Omental fat pad (tissue), 4 donors: ENCODE measurements around the gene BST2. TPM values are rescaled to one million over a fixed set of nuclear protein-coding genes. Genes with fewer than 3 reads are reported as not detected.
A peak's percentile ranks its signal among the peaks of the same experiment; 100 is the strongest.

Source experiments
- ATAC-seq: fragments of 150-250 bp; one replicate; pipeline ENCODE4 v1.9.1; 2016; ENCODE audit warnings: mild to moderate bottlenecking, moderate library complexity; ENCODE audit not compliant: low FRiP score
- DNase-seq: peaks from one replicate; pipeline ENCODE4 v3.0.0-alpha.2; 2019; ENCODE audit warnings: low spot score
- CTCF ChIP-seq, 3 donors: fragments of 450-650 bp; IDR thresholded peaks; one replicate each; pipeline ENCODE4 v1.5.1; 2016 to 2017; ENCODE audit warnings: antibody characterized with exemption in 3 of 3, mild to moderate bottlenecking in 3 of 3, moderate library complexity in 2 of 3
- total RNA-seq, 4 donors: library from RNA; depleted of rRNA; stranded (reverse); fragments of >200 nt; gene quantifications; one replicate each; pipeline ENCODE4 v1.1.0, GENCODE V29; 2016

BST2 gene
- total RNA-seq, 4 donors from 2014 or later, result 126 to 368 (median 146) TPM

GRCh38 chr19:17419621-17420474 is 14.4 kb upstream of the BST2 start, which contains the start of gene MVB12A:
Gene MVB12A (plus strand): TSS chr19:17420047. CDS start chr19:17420136, 89 bp downstream.
- DNase-seq (peak; percentile 79), ATAC-seq (peak; percentile 98)
- TF ChIP-seq CTCF (IDR thresholded peaks at IDR 0.05), result no peak

- no peak for ATAC-seq
- no peak for TF ChIP-seq CTCF (IDR thresholded peaks at IDR 0.05)
- DNase-seq, result no peak
These were observed 13.8 kb upstream of the BST2 start for GRCh38 chr19:17419154-17419620.

GRCh38 chr19:17418710-17419109 is 13.3 kb upstream of the BST2 start:
- DNase-seq (no peak), ATAC-seq (no peak)
- no peak for TF ChIP-seq CTCF (IDR thresholded peaks at IDR 0.05)

GRCh38 chr19:17415121-17415520 is 9.7 kb upstream of the BST2 start:
- DNase-seq, result no peak

GRCh38 chr19:17414097-17414496 is 8.7 kb upstream of the BST2 start:
- DNase-seq, result no peak
- ATAC-seq, result no peak
- no peak for TF ChIP-seq CTCF (IDR thresholded peaks at IDR 0.05)

More at GRCh38 chr19:17415121-17415520, 9.7 kb upstream of the BST2 start:
- TF ChIP-seq CTCF (IDR thresholded peaks at IDR 0.05), result no peak
- ATAC-seq, result no peak

GRCh38 chr19:17411801-17412200 is 6.4 kb upstream of the BST2 start:
- no peak for TF ChIP-seq CTCF (IDR thresholded peaks at IDR 0.05)
- ATAC-seq (no peak), DNase-seq (no peak)

- no peak for DNase-seq
- no peak for TF ChIP-seq CTCF (IDR thresholded peaks at IDR 0.05)
- ATAC-seq, result peak; percentile 13
These were observed 4.6 kb upstream of the BST2 start for GRCh38 chr19:17409990-17410389.
